ENCODE data around the gene VTI1A. TPM values are rescaled to one million over a fixed set of nuclear protein-coding genes. Genes with fewer than 3 reads are reported as not detected.

VTI1A gene
- total RNA-seq, 1 donor from 2014 or later: 29.7 TPM

GRCh38 chr10:112816891-112817290 is 369.9 kb downstream of the VTI1A start:
- Histone ChIP-seq H3K27me3 (no peaks in the 10 kb centered on the region), H3K27ac (no peak overlapping the region), H3K4me3 (no peak overlapping the region), H3K9me3 (no peaks in the 10 kb centered on the region), H3K36me3 (no peaks in the 10 kb centered on the region), H3K4me1 (peaks cover 12% of the 10 kb centered on the region)
- ATAC-seq: no peak
- TF ChIP-seq CTCF (IDR thresholded peaks at IDR 0.05): no peak
- no peak for DNase-seq
- intact Hi-C loops (cut with DNase I): no loop called here

- intact Hi-C loops (cut with DNase I): no loop called here
- Histone ChIP-seq H3K9me3 (no peaks in the 10 kb centered on the region), H3K4me1 (peaks cover 6% of the 10 kb centered on the region), H3K27ac (no peak overlapping the region), H3K36me3 (no peaks in the 10 kb centered on the region), H3K4me3 (no peak overlapping the region), H3K27me3 (no peaks in the 10 kb centered on the region)
- ATAC-seq (no peak), DNase-seq (no peak)
- TF ChIP-seq CTCF (IDR thresholded peaks at IDR 0.05): no peak
Observed at GRCh38 chr10:112817981-112818777, 371.2 kb downstream of the VTI1A start.

GRCh38 chr10:112819231-112819630 is 372.2 kb downstream of the VTI1A start:
- Histone ChIP-seq H3K9me3 (no peaks in the 10 kb centered on the region), H3K4me1 (peaks cover 6% of the 10 kb centered on the region), H3K4me3 (no peak overlapping the region), H3K36me3 (no peaks in the 10 kb centered on the region), H3K27ac (no peak overlapping the region), H3K27me3 (no peaks in the 10 kb centered on the region)
- DNase-seq (no peak), ATAC-seq (peak; percentile 50)
- intact Hi-C loops (cut with DNase I): no loop called here
- no peak for TF ChIP-seq CTCF (IDR thresholded peaks at IDR 0.05)

GRCh38 chr10:112820320-112820719 is 373.3 kb downstream of the VTI1A start:
- DNase-seq (no peak), ATAC-seq (no peak)
- no peak overlapping the region for H3K4me3 ChIP-seq
- no peaks in the 10 kb centered on the region for H3K27me3 ChIP-seq
- intact Hi-C loops (cut with DNase I): no loop called here
- TF ChIP-seq CTCF (IDR thresholded peaks at IDR 0.05): no peak
- no peaks in the 10 kb centered on the region for H3K36me3 ChIP-seq
- H3K27ac ChIP-seq: no peak overlapping the region
- peaks cover 4% of the 10 kb centered on the region for H3K4me1 ChIP-seq
- no peaks in the 10 kb centered on the region for H3K9me3 ChIP-seq

- intact Hi-C loops (cut with DNase I): no loop called here
- no peak overlapping the region for H3K27ac ChIP-seq
- no peaks in the 10 kb centered on the region for H3K9me3 ChIP-seq
- no peaks in the 10 kb centered on the region for H3K27me3 ChIP-seq
- H3K36me3 ChIP-seq: no peaks in the 10 kb centered on the region
- TF ChIP-seq CTCF (IDR thresholded peaks at IDR 0.05): no peak
- no peaks in the 10 kb centered on the region for H3K4me1 ChIP-seq
- DNase-seq (no peak), ATAC-seq (no peak)
- H3K4me3 ChIP-seq: no peak overlapping the region
Observed at GRCh38 chr10:112821038-112821437, 374.0 kb downstream of the VTI1A start.

All from upper lobe of right lung (tissue), 1 donor.